HCT116 (cell line): ENCODE measurements around the gene PRR5L. TPM values are rescaled to one million over a fixed set of nuclear protein-coding genes. Genes with fewer than 3 reads are reported as not detected.

ENCODE experiments used
- ATAC-seq: fragments of 200-7000 bp; cut with Tn5 transposase; 2 replicates; pipeline ENCODE4 v1.9.1; 2020; ENCODE audit warnings: mild to moderate bottlenecking, moderate library complexity
- BruUV-seq: library from RNA; stranded (reverse); fragments of 400-500 nt; replicated peaks from 2 replicates; lab custom pipeline; 2021; lab: Mats Ljungman, UMichigan
- CTCF ChIA-PET: fragments of 300-600 bp; sonication (Branson Sonifier 250); formaldehyde crosslinking; loops from one replicate; lab custom pipeline; 2021; ENCODE audit warnings: antibody characterized with exemption; lab: Charles Lee
- POLR2A ChIA-PET: fragments of 300-600, 350-600 bp; sonication (Branson Sonifier 250); formaldehyde crosslinking; loops from one replicate; lab custom pipeline; 2021; ENCODE audit warnings: antibody characterized with exemption; lab: Charles Lee
- RAD21 ChIA-PET, 2 experiments: fragments of 300-600 bp; sonication (Branson Sonifier 250); formaldehyde crosslinking; loops; one replicate each; lab custom pipeline; 2023; ENCODE audit warnings: low total read pairs in 2 of 2; ENCODE audit not compliant: uncharacterized antibody in 2 of 2, unreplicated experiment in 2 of 2, low non-redundant PET in 1 of 2; lab: Charles Lee
- DNase-seq: peaks from one replicate; pipeline ENCODE4 v3.0.0-alpha.2; 2010; ENCODE audit warnings: low read depth, low spot score
- H2AFZ ChIP-seq: fragments of 200-600 bp; shearing (Covaris generic), sonication (generic); 2 replicates; pipeline ENCODE4 v1.6.1; 2017; ENCODE audit warnings: low read depth, mixed run types, mixed read lengths, antibody characterized with exemption, low read length; ENCODE audit not compliant: poor library complexity, severe bottlenecking
- H3K27ac ChIP-seq: 2 replicates; pipeline ENCODE4 v1.5.1; 2012; ENCODE audit warnings: low read depth, low read length
- H3K27me3 ChIP-seq: fragments of 200-600 bp; sonication (generic); 2 replicates; pipeline ENCODE4 v1.6.1; 2016; ENCODE audit warnings: mixed run types, low read length, mixed read lengths; ENCODE audit not compliant: insufficient read depth
- H3K36me3 ChIP-seq, 2 experiments: fragments of 200-500 bp in 1 of 2; fragments of 200-600 bp in 1 of 2; sonication (Bioruptor generic) in 1 of 2; sonication (generic) in 1 of 2; 2 replicates each; pipeline versions ENCODE4 v1.5.1 to v1.6.1; 2014 to 2016; ENCODE audit warnings: low read length in 2 of 2, inconsistent platforms in 1 of 2, mixed read lengths in 1 of 2, mixed run types in 1 of 2; ENCODE audit not compliant: insufficient read depth in 2 of 2, control insufficient read depth in 1 of 2
- H3K4me1 ChIP-seq, 2 experiments: fragments of 200-600 bp in 1 of 2; sonication (generic) in 1 of 2; 2 replicates each; pipeline versions ENCODE4 v1.5.1 to v1.6.1; 2012 to 2017; ENCODE audit warnings: low read length in 2 of 2, inconsistent platforms in 1 of 2, mild to moderate bottlenecking in 1 of 2, mixed read lengths in 1 of 2, mixed run types in 1 of 2, moderate library complexity in 1 of 2; ENCODE audit not compliant: insufficient read depth in 2 of 2, control insufficient read depth in 1 of 2
- H3K4me2 ChIP-seq: fragments of 200-600 bp; sonication (generic); 2 replicates; pipeline ENCODE4 v1.6.1; 2017; ENCODE audit warnings: mixed run types, low read length, mixed read lengths
- H3K4me3 ChIP-seq, 2 experiments: fragments of 200-600 bp in 1 of 2; sonication (generic) in 1 of 2; replicated peaks in 1 of 2; 2 replicates each; pipeline ENCODE4 v1.5.1; 2011 to 2016; ENCODE audit warnings: low read length in 2 of 2, control low read depth in 1 of 2, low read depth in 1 of 2, mild to moderate bottlenecking in 1 of 2, mixed read lengths in 1 of 2, mixed run types in 1 of 2
- H3K79me2 ChIP-seq: fragments of 200-600 bp; sonication (generic); 2 replicates; pipeline ENCODE4 v1.6.1; 2017; ENCODE audit warnings: mild to moderate bottlenecking, mixed run types, low read length, moderate library complexity, mixed read lengths; ENCODE audit not compliant: insufficient read depth
- H3K9ac ChIP-seq: fragments of 200-600 bp; sonication (generic); 2 replicates; pipeline ENCODE4 v1.6.1; 2016; ENCODE audit warnings: low read length, mixed read lengths
- H3K9me2 ChIP-seq: fragments of 200-600 bp; sonication (generic), shearing (Covaris generic); 2 replicates; pipeline ENCODE4 v1.6.1; 2017; ENCODE audit warnings: mixed run types, mild to moderate bottlenecking, moderate library complexity; ENCODE audit not compliant: insufficient read depth
- H3K9me3 ChIP-seq, 2 experiments: fragments of 200-500 bp in 1 of 2; fragments of 200-600 bp in 1 of 2; sonication (Bioruptor generic) in 1 of 2; sonication (generic) in 1 of 2; 2 replicates each; pipeline ENCODE4 v1.6.1; 2014 to 2017; ENCODE audit warnings: low read length in 2 of 2, mixed read lengths in 2 of 2, inconsistent platforms in 1 of 2, low read depth in 1 of 2, mild to moderate bottlenecking in 1 of 2, mixed run types in 1 of 2, moderate library complexity in 1 of 2; ENCODE audit not compliant: control insufficient read depth in 1 of 2, insufficient read depth in 1 of 2
- H4K20me1 ChIP-seq: fragments of 200-600 bp; sonication (generic), shearing (Covaris generic); 2 replicates; pipeline ENCODE4 v1.6.1; 2017; ENCODE audit warnings: mixed run types, mild to moderate bottlenecking, moderate library complexity; ENCODE audit not compliant: insufficient read depth
- CEBPB ChIP-seq: IDR thresholded peaks from 2 replicates; pipeline ENCODE4 v1.6.1; 2012; ENCODE audit warnings: low read depth
- EZH2phosphoT487 ChIP-seq: fragments of 200-600 bp; IDR thresholded peaks from 2 replicates; pipeline ENCODE4 v1.6.1; 2018; ENCODE audit warnings: antibody characterized with exemption, borderline replicate concordance
- JUND ChIP-seq: IDR thresholded peaks from 2 replicates; pipeline ENCODE4 v1.6.1; 2012
- POLR2A ChIP-seq: IDR thresholded peaks from 2 replicates; pipeline ENCODE4 v1.7.0; 2011; ENCODE audit warnings: borderline replicate concordance; ENCODE audit not compliant: insufficient read depth, insufficient read length; ENCODE audit errors: extremely low read depth
- SIN3A ChIP-seq: IDR thresholded peaks from 2 replicates; pipeline ENCODE4 v1.6.1; 2012; ENCODE audit warnings: low read depth
- intact Hi-C: fragments of 100-400 bp; cut with micrococcal nuclease; formaldehyde crosslinking; loops from 2 replicates; pipeline ENCODE4 v1.10.0; 2022
- total RNA-seq: library from RNA; stranded (reverse); gene quantifications from one replicate; pipeline ENCODE4 v1.2.1, GENCODE V29; 2021; ENCODE audit not compliant: unreplicated experiment
- TF ChIP-seq, protein P1 (sequence below), 3 experiments: fragments of 200-600 bp in 1 of 3; sonication (generic) in 1 of 3; IDR thresholded peaks in 2 of 3; conservative IDR thresholded peaks in 1 of 3; 2 replicates each; pipeline ENCODE4 v1.5.1; 2012 to 2017; ENCODE audit warnings: low read depth in 2 of 3, low read length in 2 of 3, antibody characterized with exemption in 1 of 3, borderline replicate concordance in 1 of 3, control low read depth in 1 of 3, mild to moderate bottlenecking in 1 of 3, mixed read lengths in 1 of 3, mixed run types in 1 of 3, moderate library complexity in 1 of 3; ENCODE audit not compliant: insufficient read depth in 1 of 3
- TF ChIP-seq, protein P2 (sequence below): IDR thresholded peaks from 2 replicates; pipeline ENCODE4 v1.6.1; 2012
- TF ChIP-seq, protein P3 (sequence below): IDR thresholded peaks from 2 replicates; pipeline ENCODE4 v1.6.1; 2012

Gene PRR5L
- total RNA-seq, 1 experiment from 2014 or later: 0.47 TPM

DNA sequence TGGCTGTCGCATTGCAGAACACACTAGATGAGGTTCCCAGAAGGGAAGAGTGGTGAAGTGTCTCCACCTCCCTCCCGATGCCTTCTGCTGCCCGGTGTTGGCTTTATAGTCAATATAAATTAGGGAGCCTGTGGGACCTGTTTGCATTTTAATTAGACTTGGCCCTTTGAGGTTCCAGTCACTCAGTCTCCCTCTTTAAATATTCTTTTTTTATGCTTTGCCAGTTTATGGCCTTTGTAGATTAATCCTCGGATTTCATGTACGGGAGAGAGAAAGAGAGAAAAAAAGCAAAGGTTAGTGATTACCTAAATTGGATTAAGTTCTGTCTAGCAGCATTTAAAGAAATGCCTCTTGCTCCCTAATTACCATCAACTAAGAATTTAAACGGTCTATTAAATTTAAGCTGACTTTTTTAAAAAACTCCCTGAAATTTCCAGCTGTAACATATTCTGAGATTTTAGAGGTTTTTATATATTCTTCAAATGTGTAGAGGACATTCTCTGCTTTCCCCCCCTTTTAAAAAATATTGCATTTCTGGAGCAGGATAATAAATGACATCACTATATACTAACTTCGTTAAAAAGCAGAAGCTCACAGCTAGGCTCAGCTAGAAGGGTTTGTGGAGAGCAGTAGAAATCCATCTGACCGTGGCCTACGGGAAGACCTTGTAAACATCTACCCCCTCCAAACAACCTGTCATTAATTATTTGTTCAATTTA lies 84.4 kb downstream of the PRR5L start (continued):
- TF ChIP-seq, protein P1, sequence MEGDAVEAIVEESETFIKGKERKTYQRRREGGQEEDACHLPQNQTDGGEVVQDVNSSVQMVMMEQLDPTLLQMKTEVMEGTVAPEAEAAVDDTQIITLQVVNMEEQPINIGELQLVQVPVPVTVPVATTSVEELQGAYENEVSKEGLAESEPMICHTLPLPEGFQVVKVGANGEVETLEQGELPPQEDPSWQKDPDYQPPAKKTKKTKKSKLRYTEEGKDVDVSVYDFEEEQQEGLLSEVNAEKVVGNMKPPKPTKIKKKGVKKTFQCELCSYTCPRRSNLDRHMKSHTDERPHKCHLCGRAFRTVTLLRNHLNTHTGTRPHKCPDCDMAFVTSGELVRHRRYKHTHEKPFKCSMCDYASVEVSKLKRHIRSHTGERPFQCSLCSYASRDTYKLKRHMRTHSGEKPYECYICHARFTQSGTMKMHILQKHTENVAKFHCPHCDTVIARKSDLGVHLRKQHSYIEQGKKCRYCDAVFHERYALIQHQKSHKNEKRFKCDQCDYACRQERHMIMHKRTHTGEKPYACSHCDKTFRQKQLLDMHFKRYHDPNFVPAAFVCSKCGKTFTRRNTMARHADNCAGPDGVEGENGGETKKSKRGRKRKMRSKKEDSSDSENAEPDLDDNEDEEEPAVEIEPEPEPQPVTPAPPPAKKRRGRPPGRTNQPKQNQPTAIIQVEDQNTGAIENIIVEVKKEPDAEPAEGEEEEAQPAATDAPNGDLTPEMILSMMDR (IDR thresholded peaks at IDR 0.05 in 2 of 3, conservative IDR thresholded peaks at IDR 0.05 in 1 of 3; ENCODE audit: borderline replicate concordance in 1 of 3, insufficient read depth in 1 of 3, low read depth in 2 of 3, low read length in 2 of 3): no peak
- TF ChIP-seq JUND (no peak), CEBPB (no peak)

DNA sequence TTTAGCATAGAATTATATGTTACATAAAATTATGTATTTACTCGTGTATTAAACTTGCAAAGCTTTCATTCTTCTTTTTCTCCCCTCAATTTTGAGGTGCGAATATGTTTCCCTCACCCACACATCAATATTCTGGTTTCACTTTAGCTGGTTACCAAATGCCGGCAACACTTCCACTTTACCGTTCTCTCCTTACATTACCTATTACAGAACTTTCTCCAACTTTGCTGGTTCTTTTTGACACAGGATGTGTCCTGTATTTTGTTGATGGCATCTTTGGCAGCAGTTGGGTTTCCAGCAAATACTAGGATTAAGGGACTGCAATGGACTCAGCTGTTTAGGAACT lies 84.9 kb downstream of the PRR5L start:
- Histone ChIP-seq H3K4me2 (no peak overlapping the region), H3K36me3 (no peaks in the 10 kb centered on the region), H3K4me1 (no peaks in the 10 kb centered on the region), H3K27me3 (peaks cover 10% of the 10 kb centered on the region; the same call in 1 of the 2 replicates), H4K20me1 (no peaks in the 10 kb centered on the region)
- ATAC-seq: no peak
- TF ChIP-seq POLR2A (no peak), EZH2phosphoT487 (no peak), SIN3A (no peak)
- TF ChIP-seq, protein P1 (IDR thresholded peaks at IDR 0.05 in 2 of 3, conservative IDR thresholded peaks at IDR 0.05 in 1 of 3; ENCODE audit: borderline replicate concordance in 1 of 3, insufficient read depth in 1 of 3, low read depth in 2 of 3, low read length in 2 of 3): no peak
- TF ChIP-seq, protein P2, sequence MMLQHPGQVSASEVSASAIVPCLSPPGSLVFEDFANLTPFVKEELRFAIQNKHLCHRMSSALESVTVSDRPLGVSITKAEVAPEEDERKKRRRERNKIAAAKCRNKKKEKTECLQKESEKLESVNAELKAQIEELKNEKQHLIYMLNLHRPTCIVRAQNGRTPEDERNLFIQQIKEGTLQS: no peak
- TF ChIP-seq, protein P3, sequence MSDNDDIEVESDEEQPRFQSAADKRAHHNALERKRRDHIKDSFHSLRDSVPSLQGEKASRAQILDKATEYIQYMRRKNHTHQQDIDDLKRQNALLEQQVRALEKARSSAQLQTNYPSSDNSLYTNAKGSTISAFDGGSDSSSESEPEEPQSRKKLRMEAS: no peak
- TF ChIP-seq, all 23 proteins: peak for 0
- intact Hi-C loops: no loop called here
- Histone ChIP-seq H3K79me2 (no peaks in the 10 kb centered on the region), H2AFZ (no peak overlapping the region), H3K9ac (no peak overlapping the region), H3K4me3 (no peak overlapping the region), H3K9me3 (no peaks in the 10 kb centered on the region), H3K27ac (no peak overlapping the region), H3K9me2 (no peaks in the 10 kb centered on the region)
- ChIA-PET CTCF (no interaction called here), POLR2A (no interaction called here), RAD21 (no interaction called here)
- BruUV-seq: no TSS peak
- no peak for DNase-seq
